HTERT RPE-1 (cell line): ENCODE results near the gene ACAP1.
"Not testable (repeated sequence)": the region's sequence is repeated elsewhere in the genome, so short reads cannot be mapped to it uniquely, and the experiment has no call there.

Source experiments
- in situ Hi-C: fragments of 300-500 bp; cut with MboI; formaldehyde crosslinking; loops from 4 replicates; pipeline ENCODE4 v1.14.3; 2020; ENCODE audit warnings: low sequenced_read_pairs

Gene ACAP1

DNA sequence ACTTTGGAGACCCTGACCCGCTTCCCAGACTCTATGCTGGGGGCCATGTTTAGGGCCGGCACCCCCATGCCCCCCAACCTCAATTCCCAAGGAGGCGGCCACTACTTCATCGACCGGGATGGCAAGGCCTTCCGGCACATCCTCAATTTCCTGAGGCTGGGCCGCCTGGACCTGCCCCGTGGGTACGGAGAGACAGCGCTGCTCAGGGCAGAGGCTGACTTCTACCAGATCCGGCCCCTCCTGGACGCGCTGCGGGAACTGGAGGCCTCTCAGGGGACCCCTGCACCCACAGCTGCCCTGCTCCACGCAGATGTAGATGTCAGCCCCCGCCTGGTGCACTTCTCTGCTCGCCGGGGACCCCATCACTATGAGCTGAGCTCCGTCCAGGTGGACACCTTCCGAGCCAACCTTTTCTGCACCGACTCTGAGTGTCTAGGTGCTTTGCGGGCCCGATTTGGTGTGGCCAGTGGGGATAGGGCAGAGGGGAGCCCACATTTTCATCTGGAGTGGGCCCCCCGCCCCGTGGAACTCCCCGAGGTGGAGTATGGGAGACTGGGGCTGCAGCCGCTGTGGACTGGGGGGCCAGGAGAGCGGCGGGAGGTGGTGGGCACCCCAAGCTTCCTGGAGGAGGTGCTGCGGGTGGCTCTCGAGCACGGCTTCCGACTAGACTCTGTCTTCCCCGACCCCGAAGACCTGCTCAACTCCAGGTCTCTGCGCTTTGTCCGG lies 16.7 kb downstream of the ACAP1 start:
- in situ Hi-C loops = no loop called here

DNA sequence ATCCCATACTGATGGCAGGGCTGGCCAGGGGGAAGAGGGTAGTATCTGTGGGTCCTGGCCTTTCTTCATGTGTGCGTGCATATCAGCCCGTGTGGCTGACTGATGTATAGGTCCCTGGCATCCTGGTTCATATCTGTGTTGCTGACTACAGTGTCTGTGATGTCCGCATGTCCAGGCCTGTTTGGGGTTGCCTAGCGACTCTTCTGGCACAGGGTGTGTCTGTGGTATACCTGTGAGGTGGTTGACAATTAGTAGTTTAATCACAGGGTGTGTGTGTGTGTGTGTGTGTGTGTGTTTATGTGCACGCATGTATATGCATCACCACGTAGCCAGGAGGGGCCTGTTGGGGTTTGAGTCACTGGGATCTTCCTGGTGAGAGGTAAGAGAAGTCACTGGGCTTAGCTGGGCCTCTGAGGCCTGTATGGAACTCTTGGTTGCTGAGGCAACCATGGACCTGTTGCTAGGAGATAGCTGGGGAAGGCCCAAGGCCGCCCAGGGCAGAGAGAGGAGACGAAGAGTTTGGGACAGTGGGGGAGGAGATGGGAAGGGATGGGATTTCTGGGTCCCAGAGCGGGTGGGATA lies 18.0 kb downstream of the ACAP1 start:
- in situ Hi-C loops = no loop called here

DNA sequence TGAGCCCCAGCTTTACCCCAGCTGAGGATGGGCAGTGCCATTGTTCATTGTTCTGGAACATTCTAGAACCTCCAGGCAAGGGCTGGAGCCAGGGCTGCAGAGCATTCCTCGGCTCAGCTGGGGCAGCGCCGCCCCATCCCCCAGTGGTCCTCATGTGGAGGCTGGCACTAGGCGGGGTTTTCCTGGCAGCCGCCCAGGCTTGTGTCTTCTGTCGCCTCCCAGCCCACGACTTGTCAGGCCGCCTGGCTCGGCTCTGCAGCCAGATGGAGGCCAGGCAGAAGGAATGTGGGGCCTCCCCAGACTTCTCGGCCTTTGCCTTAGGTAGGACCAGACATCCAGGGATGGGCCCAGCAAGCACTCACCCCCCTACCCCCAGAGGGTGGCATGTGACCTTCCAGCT lies 18.7 kb downstream of the ACAP1 start, which contains the start of gene TMEM95:
Gene TMEM95 (plus strand): TSS at position 104 of the 400 bp plus-strand sequence. CDS start 49 bp downstream, at position 153.
- in situ Hi-C loops = no loop called here

DNA sequence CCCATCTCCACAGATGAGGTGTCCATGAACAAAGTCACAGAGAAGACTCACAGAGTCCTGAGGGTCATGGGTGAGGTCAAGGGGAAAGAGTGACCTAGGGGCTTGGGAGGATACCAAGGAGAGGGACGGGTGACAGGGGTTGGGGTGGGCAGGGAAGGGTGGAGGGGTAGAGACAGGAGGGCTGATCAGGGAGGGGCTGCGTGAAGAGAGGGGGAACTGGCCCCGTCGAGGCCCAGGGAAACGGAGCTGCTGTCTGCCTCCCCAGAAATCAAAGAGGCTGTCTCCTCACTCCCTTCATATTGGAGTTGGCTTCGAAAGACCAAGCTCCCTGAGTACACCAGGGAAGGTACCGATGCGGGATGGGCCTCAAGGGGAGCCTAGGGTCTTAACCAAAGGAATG lies 19.2 kb downstream of the ACAP1 start:
- in situ Hi-C loops = no loop called here

DNA sequence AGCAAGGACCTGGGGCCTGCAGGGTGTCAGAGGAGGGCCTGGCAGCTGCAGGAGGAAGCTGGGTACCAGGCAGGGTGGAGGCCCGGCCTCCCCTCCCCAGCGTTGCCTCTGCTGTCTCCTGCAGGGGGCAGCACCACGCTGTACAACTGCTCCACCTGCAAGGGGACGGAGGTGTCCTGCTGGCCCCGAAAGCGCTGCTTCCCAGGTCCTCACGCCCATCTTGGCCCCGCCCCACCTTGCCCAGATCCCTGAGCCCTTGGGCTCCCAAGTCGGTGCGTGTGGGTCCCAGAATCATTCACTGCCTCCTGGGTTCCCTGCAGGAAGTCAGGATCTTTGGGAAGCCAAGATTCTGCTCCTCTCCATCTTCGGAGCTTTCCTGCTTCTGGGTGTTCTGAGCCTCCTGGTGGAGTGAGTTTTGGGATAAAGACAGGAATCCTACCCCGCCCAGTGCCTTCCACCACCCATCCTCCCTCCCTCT lies 19.8 kb downstream of the ACAP1 start:
- in situ Hi-C loops = no loop called here

DNA sequence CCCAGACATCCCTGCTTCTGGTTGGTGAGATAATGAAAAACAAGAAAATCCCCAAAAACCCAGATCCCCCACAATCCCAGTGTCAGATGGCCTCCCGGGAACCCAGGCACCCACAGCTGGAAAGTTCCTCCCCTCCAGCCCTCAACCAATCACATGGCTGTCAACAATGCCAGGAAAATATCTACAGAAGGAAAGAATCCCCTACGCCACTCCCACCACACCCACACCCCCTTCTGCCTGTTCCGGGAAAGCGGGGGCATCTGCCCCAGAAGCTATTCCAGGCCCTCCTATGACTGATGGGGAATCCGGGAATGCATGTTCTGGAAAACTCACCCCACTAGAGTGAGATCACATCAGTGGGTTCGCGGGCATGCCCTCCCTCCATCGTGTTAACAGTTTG lies 20.4 kb downstream of the ACAP1 start:
- in situ Hi-C loops = no loop called here

DNA sequence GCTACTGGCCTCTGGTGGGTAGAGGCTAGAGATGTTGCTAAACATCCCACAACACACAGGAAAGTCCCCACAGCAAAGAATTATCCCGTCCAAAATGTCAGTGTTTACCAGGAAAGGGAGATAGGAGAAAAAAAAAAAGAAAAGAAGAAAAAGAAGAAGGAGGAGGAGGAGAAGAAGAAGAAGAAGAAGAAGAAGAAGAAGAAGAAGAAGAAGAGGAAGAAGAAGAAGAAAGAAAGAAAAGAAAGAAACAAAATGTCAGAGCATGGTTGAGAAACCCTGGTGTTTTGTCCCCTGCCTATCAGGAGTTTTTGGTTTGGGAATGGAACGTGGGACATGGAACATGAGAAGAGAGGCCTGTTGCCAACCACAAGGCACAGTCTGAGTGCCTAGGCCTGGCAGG lies 21.1 kb downstream of the ACAP1 start:
- in situ Hi-C loops = no loop called here

DNA sequence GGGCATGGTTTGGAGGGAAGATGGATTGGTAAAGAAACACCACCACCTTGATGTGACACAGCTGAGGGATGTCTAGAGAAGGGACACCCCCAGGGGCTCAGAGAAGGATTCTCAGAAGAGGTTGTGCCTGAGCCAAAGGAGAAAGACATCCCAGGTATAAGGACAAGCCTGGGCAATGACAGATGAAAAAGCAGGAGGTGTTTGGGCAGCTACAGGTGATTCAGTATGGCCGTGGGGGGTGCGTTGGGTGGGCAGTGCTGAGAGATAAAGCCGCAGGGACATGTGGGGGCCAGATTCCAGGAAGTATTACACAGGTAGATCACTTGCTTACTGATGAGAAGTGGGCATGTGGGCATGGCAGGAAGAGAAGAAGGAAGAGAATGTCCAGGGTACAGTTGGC lies 25.6 kb downstream of the ACAP1 start:
- in situ Hi-C loops = no loop called here

DNA sequence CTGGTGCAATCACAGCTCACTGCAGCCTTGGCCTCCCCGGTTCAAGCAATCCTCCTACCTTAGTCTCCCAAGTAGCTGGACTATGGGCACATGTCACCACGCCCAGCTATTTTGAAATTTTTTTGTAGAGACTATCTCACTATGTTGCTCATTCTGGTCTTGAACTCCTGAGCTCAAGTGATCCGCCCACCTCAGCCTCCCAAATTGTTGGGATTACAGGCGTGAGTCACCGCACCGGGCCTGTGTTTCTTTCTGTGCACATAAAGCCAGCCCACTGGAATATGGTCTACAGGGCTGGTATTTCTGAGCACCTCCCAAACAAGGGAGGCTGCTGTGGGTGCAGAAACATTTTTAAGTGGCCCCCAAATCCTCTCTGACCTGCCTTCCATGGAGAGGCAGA lies 27.0 kb downstream of the ACAP1 start:
- in situ Hi-C loops = no loop called here

DNA sequence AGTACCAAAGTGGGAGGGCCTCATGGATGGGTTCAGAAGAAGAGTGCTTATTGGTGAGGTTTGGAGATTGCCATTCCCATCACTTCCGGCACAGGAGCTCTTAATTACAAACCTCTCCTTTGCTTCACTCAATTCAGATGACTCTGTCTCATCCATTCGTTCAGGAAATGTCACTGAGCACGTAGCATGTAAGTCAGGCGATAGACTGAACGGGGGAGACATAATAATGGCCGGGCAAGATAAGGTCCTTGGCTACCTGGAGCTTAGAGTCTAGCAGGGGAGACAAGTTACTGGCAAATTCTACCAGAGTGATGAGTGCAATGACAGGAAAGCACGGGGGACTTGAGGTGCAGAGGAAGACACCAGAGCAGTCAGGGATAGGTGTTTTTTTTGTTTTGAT lies 29.6 kb downstream of the ACAP1 start:
- in situ Hi-C loops = not testable (repeated sequence)

DNA sequence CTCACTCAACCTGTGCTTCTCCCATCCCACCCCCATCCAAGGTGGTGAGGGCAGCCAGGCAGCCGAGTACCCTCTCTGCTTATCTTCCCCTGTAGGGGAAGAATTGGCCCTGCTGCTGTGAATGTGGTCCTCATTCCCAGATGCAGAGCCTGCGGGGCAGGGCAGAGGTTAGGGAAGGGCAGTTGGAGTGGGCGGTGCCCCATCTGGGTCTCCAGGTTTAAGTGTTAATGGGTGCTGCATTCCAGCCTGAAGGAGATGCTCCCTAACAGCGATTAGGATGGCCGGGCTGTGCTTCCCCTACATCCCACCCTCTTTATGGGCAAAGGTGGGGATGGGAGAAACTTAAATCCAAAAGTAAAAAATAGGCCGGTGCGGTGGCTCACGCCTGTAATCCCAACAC lies 30.8 kb downstream of the ACAP1 start:
- in situ Hi-C loops = no loop called here

DNA sequence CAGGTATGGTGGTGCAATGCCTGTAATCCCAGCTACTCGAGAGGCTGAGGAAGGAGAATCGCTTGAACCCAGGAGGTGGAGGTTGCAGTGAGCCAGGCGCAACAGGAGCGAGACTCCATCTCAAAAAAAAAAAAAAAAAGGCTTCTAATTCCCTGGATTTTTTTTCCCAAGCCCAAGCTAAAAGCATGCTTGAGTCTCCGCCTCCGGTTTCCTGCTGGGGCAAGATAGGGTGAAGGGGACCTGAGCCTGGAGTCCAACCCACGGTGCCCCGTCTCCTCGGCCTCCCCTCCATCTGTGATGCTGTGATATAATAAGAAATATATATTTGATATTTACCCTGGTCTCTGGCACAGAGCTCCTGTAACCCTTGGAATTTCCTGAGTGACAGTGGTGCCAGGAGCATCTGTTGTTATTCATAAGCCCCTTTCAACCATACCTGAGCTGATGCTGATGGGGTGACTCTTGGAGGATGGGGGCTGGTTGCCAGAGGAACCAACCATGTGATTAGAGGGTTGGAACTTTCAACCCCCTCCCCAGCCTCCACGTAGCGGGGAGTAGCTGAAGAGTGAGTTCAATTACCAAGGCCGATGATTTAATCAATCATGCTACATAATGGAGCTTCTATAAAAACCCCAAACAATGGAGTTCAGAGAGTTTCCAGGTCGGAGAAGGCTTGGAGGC lies 31.7 kb downstream of the ACAP1 start:
- in situ Hi-C loops = no loop called here

DNA sequence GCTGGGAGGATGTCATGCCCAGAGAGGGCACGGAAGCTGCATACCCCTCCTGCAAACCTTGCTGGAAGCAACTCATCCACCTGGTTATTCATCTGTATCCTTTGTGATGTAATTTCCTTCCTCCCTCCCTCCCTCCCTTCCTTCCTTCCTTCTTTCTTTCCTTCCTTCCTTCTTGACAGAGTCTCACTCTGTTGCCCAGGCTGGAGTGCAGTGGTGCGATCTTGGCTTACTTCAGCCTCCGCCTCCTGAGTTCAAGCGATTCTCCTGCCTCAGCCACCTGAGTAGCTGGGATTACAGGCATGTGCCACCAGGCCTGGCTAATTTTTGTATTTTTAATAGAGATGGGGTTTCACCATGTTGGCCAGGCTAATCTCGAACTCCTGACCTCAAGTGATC lies 32.3 kb downstream of the ACAP1 start:
- in situ Hi-C loops = not testable (repeated sequence)

DNA sequence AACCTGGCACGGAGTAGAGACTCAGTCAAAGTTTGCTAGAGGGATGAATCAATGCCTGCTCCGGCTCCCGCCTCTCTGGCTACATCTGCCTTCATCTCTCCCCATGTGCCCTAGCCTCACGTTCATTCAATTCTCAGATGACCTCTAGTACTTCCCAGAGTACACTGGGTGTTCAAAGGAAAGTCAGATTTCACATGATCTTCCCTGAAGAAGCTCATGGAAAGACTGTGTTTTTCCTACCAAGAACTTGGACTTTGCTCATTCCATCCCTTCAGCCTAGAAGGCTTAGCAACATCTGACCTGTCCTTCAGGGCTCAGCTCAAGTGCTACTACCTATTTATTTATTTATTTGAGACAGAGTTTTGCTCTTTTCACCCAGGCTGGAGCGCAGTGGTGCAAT lies 33.5 kb downstream of the ACAP1 start:
- in situ Hi-C loops = no loop called here

DNA sequence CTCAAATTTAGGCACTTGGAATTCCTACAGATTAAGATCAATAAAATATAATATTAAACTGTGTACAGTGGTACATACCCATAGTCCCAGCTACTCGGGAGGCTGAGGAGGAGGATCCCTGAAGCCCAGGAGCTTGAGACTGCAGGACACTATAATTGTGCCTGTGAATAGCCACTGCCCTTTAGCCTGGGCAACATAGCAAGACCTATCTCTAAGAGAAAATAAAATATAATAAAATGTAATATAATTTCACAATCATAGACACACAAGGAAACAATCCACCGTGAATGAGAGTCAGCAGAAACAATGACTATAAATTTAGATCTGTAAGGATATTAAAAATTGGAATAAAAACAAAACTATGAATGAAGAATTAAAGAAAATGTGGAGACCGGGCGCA lies 34.5 kb downstream of the ACAP1 start:
- in situ Hi-C loops = no loop called here

DNA sequence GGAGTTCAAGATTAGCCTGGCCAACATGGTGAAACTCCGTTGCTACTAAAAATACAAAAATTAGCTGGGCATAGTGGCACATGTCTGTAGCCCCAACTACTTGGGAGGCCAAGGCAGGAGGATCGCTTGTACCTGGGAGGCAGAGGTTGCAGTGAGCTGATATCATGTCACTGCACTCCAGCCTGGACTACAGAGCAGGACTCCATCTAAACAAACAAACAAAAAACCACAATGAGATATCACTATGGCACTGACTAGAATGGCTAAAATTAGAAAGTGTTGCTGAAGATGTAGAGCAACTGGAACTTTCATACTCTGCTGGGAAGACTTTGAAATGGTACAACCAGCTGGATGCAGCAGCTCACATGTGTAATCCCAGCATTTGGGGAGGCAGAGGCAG lies 38.0 kb downstream of the ACAP1 start:
- in situ Hi-C loops = no loop called here

DNA sequence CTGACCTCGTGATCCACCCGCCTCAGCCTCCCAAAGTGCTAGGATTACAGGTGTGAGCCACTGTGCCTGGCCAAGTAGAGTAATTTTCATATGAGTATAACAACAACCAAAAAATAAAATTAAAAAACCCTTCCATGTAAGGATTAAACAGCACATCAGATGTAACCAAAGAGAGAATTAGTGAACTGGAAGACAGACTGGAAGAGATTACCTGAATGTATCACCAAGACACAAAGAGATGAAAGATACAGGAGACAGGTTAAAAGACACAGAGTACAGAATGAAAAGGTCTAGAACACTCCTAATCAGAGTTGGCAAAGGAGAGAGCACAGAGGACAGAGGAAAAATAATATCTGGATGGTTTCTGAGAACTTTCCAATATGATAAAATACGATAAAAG lies 42.8 kb downstream of the ACAP1 start:
- in situ Hi-C loops = no loop called here

DNA sequence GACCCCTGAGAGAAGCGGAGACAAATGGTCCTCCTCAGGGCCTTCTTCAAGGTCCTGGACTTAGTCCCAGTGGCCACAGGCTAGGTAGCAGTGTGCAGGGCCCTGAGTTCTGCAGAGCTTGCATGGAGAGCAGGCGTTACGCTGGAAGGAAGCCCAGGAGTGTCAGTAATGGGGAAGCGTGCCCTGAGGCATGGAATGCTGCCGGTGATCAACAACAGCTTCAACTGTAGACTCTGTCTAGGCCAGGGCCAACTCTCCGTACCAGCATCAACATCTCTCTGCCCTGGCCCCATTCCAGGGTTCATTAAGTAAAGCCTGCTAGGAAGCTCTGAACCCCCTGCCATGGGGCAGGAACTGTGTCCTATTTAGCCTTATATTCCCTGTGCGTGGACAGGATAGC lies 44.0 kb downstream of the ACAP1 start:
- in situ Hi-C loops = no loop called here

DNA sequence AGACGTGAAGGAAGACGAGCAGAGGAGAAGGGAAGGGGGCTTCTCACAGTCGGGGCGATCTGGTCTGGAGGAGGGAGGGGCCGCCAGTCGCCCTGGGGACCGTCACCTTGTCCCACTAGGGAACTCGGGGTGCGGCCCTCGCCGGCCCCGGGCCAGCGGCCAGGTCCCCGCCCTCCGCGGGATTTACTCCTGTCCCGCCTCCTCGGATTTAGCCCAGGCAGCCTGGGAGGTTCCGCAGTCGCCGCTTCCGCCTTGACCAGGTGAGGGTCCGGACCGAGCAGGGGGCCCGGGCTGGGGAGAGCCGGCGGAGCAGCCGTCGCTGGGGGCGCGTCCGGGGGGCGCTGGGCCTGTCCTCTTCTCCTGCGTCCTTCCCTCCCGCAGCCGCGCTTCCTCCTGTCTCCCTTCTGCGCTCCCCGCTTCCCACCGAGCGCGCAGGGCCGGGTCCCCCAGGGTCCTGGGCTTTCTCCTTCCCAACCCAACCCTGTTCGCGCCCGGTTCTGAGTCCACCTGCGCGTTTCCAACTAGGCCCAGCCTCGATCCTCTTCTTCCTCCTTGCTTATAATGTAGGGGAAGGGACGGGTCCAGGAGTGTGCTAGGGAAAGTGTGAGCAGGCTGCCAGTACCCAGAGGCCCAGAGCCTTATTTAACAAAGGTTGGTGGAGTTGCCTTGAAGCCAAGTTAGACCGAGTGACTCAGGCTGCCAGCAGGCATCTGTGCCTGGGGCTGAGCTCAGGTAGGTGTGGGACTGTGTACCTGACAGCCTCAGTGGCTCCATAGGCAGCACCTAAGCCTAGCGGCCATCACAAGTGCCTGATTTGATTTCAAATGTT lies 44.7 kb downstream of the ACAP1 start, which contains the start of gene TNK1:
Gene TNK1 (plus strand): TSS at position 235 of the 829 bp plus-strand sequence. CDS start 1,838 bp downstream, outside the sequence.
- in situ Hi-C loops = no loop called here

DNA sequence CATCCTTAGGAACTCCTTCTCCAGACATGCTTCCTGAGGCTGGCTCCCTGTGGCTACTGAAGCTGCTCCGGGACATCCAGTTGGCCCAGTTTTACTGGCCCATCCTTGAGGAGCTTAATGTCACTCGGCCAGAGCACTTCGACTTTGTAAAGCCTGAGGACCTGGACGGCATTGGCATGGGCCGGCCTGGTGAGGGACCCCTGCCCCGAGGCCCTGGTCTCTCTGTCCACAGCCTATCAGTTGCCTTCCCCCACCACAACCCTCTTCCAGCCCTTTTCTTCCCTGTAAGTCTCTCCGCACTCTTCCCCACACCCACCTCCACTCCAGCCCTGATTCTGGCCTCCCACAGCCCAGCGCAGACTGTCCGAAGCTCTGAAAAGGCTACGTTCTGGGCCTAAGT lies 46.6 kb downstream of the ACAP1 start:
- in situ Hi-C loops = no loop called here

DNA sequence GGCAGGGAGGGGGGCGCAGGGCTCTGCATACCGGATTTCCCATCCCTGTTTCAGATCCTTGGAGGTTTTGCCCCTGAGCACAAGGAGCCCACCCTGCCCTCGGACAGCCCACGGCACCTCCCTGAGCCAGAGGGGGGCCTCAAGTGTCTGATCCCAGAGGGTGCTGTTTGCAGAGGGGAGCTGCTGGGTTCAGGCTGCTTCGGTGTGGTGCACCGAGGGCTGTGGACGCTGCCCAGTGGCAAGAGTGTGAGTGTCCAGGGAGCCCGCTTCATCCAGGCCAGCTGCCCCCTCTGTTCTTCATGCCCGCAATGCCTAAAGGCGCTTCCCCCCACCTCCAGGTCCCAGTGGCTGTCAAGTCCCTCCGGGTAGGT lies 47.0 kb downstream of the ACAP1 start:
- in situ Hi-C loops = no loop called here
